RPMI8226 (cell line): ENCODE measurements around the gene SPTBN4.
"Not testable (repeated sequence)": the region's sequence is repeated elsewhere in the genome, so short reads cannot be mapped to it uniquely, and the experiment has no call there.

Source experiments
- DNase-seq: peaks from one replicate; pipeline ENCODE4 v3.0.0-alpha.2; 2015

SPTBN4 gene

GRCh38 chr19:40623403-40624251, 156.8 kb downstream of the SPTBN4 start:
- no peak for DNase-seq

DNA sequence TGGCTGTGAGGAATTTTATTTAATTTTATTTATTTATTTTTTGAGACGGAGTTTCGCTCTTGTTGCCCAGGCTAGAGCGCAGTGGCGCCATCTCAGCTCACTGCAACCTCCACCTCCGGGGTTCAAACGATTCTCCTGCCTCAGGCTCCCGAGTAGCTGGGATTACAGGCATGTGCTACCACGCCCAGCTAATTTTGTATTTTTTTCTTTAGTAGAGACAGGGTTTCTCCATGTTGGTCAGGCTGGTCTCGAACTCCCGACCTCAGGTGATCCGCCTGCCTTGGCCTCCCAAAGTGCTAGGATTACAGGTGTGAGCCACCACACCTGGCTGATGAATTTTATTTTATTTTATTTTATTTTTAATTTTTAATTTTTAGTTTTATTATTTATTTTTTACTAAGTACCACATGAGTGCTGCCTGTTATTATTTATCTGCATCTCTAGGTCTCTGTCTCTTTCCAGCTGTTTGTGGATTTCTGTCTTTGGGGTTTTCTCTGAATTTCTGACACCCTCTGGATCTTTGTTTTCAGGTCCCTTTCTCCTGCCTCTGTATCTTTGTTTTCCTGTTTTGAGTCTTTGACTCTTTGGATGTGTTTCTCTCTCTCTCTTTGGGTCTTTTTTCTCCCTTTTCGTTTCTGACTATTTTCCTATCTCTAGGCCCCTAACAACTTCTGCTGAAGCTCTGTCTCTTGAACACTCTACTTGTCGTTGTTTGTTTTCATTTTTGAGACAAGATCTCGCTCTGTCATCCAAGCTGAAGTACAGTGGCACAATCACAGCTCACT, 157.8 kb downstream of the SPTBN4 start:
- DNase-seq: not testable (repeated sequence)

GRCh38 chr19:40625406-40626120, 158.8 kb downstream of the SPTBN4 start:
- DNase-seq: no peak
